GM23338 (cell line): ENCODE data around the gene GNS.

Experiments used
- CREB1 ChIP-seq: fragments of 250-450 bp; sonication (Bioruptor Pico); IDR thresholded peaks from 2 replicates; pipeline ENCODE4 v1.5.0; 2020; ENCODE audit warnings: low read depth, mild to moderate bottlenecking, moderate library complexity
- CTCF ChIP-seq, 2 experiments: fragments of 200-600 bp in 1 of 2; sonication (generic) in 1 of 2; conservative IDR thresholded peaks; 2 replicates each; pipeline versions ENCODE4 v1.5.1 to v1.6.1; 2016 to 2017; ENCODE audit warnings: antibody characterized with exemption in 2 of 2, low read depth in 2 of 2, mild to moderate bottlenecking in 2 of 2, moderate library complexity in 1 of 2
- ETS1 ChIP-seq: IDR thresholded peaks from 2 replicates; pipeline ENCODE4 v1.6.1; 2016; ENCODE audit warnings: antibody characterized with exemption
- EZH2 ChIP-seq: fragments of 200-600 bp; sonication (generic); IDR thresholded peaks from one replicate; pipeline ENCODE4 v1.8.0; 2017; ENCODE audit warnings: antibody characterized with exemption, mild to moderate bottlenecking, low read depth; ENCODE audit not compliant: unreplicated experiment
- EZH2phosphoT487 ChIP-seq: fragments of 200-600 bp; sonication (generic); IDR thresholded peaks from one replicate; pipeline ENCODE4 v1.8.1; 2018; ENCODE audit warnings: antibody characterized with exemption; ENCODE audit not compliant: unreplicated experiment
- JUNB ChIP-seq: IDR thresholded peaks from one replicate; pipeline ENCODE4 v1.6.1; 2016; ENCODE audit warnings: antibody characterized with exemption; ENCODE audit not compliant: unreplicated experiment
- NANOG ChIP-seq: IDR thresholded peaks from 2 replicates; pipeline ENCODE4 v1.6.1; 2016; ENCODE audit warnings: antibody characterized with exemption, borderline replicate concordance
- POLR2AphosphoS5 ChIP-seq: IDR thresholded peaks from 2 replicates; pipeline ENCODE4 v1.6.1; 2016; ENCODE audit warnings: antibody characterized with exemption, low read depth
- REST ChIP-seq: IDR thresholded peaks from one replicate; pipeline ENCODE4 v1.6.1; 2018; ENCODE audit warnings: antibody characterized with exemption; ENCODE audit not compliant: unreplicated experiment
- STAT1 ChIP-seq: IDR thresholded peaks from one replicate; pipeline ENCODE4 v1.6.1; 2016; ENCODE audit warnings: antibody characterized with exemption; ENCODE audit not compliant: unreplicated experiment
- ZNF462 ChIP-seq: fragments of 250-450 bp; sonication (Bioruptor Pico); IDR thresholded peaks from 2 replicates; pipeline ENCODE4 v1.5.0; 2020; ENCODE audit warnings: mild to moderate bottlenecking, moderate library complexity

GRCh38 chr12:64669270-64669842, 89.8 kb downstream of the GNS start:
- TF ChIP-seq CTCF (conservative IDR thresholded peaks at IDR 0.05; ENCODE audit: low read depth in 2 of 2) (no peak), EZH2 (no peak), REST (no peak), POLR2AphosphoS5 (no peak), STAT1 (no peak), JUNB (no peak), EZH2phosphoT487 (no peak), NANOG (no peak), CREB1 (CRISPR knock-in tag) (no peak), ETS1 (no peak), ZNF462 (no peak)
